Thoracic aorta (tissue), 2 donors: ENCODE data around the gene CFAP97D2. TPM values are rescaled to one million over a fixed set of nuclear protein-coding genes. Genes with fewer than 3 reads are reported as not detected.
A peak's percentile ranks its signal among the peaks of the same experiment; 100 is the strongest.

Source experiments
- ATAC-seq: fragments of 150-250 bp; one replicate; pipeline ENCODE4 v1.8.0; 2017; ENCODE audit warnings: low read depth; ENCODE audit not compliant: insufficient number of reproducible peaks, low FRiP score
- DNase-seq: peaks from one replicate; pipeline ENCODE4 v3.0.0-alpha.2; 2020; ENCODE audit warnings: low spot score
- H3K27ac ChIP-seq, 2 donors: fragments of 200-600 bp; sonication (generic); 1 replicate in 1 of 2; 2 replicates in 1 of 2; pipeline ENCODE4 v1.5.1; 2016; ENCODE audit warnings: mild to moderate bottlenecking in 2 of 2, moderate library complexity in 2 of 2
- H3K27me3 ChIP-seq: fragments of 200-600 bp; sonication (generic); replicated peaks from 2 replicates; pipeline ENCODE4 v1.6.0; 2016; ENCODE audit warnings: mild to moderate bottlenecking; ENCODE audit not compliant: insufficient read depth
- H3K36me3 ChIP-seq: fragments of 200-600 bp; sonication (generic); one replicate; pipeline ENCODE4 v1.5.1; 2016
- H3K4me1 ChIP-seq, 2 donors: fragments of 200-600 bp; sonication (generic); 1 replicate in 1 of 2; 2 replicates in 1 of 2; pipeline versions ENCODE4 v1.5.1 to v1.6.0; 2016; ENCODE audit warnings: low read depth in 2 of 2, mild to moderate bottlenecking in 1 of 2; ENCODE audit not compliant: control insufficient read depth in 1 of 2
- H3K4me3 ChIP-seq: fragments of 200-600 bp; sonication (generic); 2 replicates; pipeline ENCODE4 v1.5.1; 2016; ENCODE audit warnings: mild to moderate bottlenecking
- H3K9me3 ChIP-seq: fragments of 200-600 bp; sonication (generic); 2 replicates; pipeline ENCODE4 v1.5.1; 2016
- CTCF ChIP-seq: fragments of 200-600 bp; sonication (generic); IDR thresholded peaks from one replicate; pipeline ENCODE4 v1.5.1; 2019; ENCODE audit warnings: antibody characterized with exemption
- total RNA-seq, 2 donors: library from RNA; depleted of rRNA; stranded (reverse); fragments of >200 nt; gene quantifications; one replicate each; pipeline versions ENCODE4 v1.1.0 to v1.2.3, GENCODE V29; 2016

CFAP97D2 gene
- total RNA-seq, 2 donors from 2014 or later, result not detected

- ATAC-seq, result no peak
- H3K36me3 ChIP-seq, result no peaks in the 10 kb centered on the region
- no peak overlapping the region for H3K27ac ChIP-seq
- no peak for TF ChIP-seq CTCF
- no peaks in the 10 kb centered on the region for H3K4me1 ChIP-seq
- H3K27me3 ChIP-seq, result no peaks in the 10 kb centered on the region
- no peaks in the 10 kb centered on the region for H3K9me3 ChIP-seq
- DNase-seq, result no peak
- no peak overlapping the region for H3K4me3 ChIP-seq
Observed at GRCh38 chr13:114213980-114214379, 34.9 kb downstream of the CFAP97D2 start.

- Histone ChIP-seq H3K36me3 (no peaks in the 10 kb centered on the region), H3K27me3 (no peaks in the 10 kb centered on the region), H3K27ac (no peak overlapping the region), H3K9me3 (no peaks in the 10 kb centered on the region), H3K4me3 (no peak overlapping the region), H3K4me1 (peaks cover 0 to 13% of the 10 kb centered on the region in 2 donors)
- DNase-seq, result no peak
- ATAC-seq, result no peak
- TF ChIP-seq CTCF, result no peak
Observed at GRCh38 chr13:114219392-114219791, 40.3 kb downstream of the CFAP97D2 start.

GRCh38 chr13:114222461-114222968, 43.5 kb downstream of the CFAP97D2 start:
- peak; percentile 59 for ATAC-seq

GRCh38 chr13:114224201-114224600, 45.1 kb downstream of the CFAP97D2 start:
- Histone ChIP-seq H3K4me3 (no peak overlapping the region), H3K36me3 (no peaks in the 10 kb centered on the region), H3K4me1 (peaks cover 0 to 13% of the 10 kb centered on the region in 2 donors), H3K9me3 (no peaks in the 10 kb centered on the region), H3K27me3 (no peaks in the 10 kb centered on the region), H3K27ac (no peak overlapping the region)
- ATAC-seq, result no peak
- no peak for DNase-seq
- TF ChIP-seq CTCF, result no peak

More at GRCh38 chr13:114222461-114222968, 43.5 kb downstream of the CFAP97D2 start:
- Histone ChIP-seq H3K4me3 (peak overlapping the region; percentile 42), H3K9me3 (no peaks in the 10 kb centered on the region), H3K27me3 (no peaks in the 10 kb centered on the region), H3K36me3 (no peaks in the 10 kb centered on the region), H3K27ac (no peak overlapping the region), H3K4me1 (peaks cover 0 to 13% of the 10 kb centered on the region in 2 donors)
- TF ChIP-seq CTCF, result no peak
- DNase-seq, result no peak

GRCh38 chr13:114225610-114226009, 46.6 kb downstream of the CFAP97D2 start:
- DNase-seq (no peak), ATAC-seq (no peak)
- H3K27me3 ChIP-seq, result no peaks in the 10 kb centered on the region
- no peaks in the 10 kb centered on the region for H3K36me3 ChIP-seq
- TF ChIP-seq CTCF, result no peak
- H3K9me3 ChIP-seq, result no peaks in the 10 kb centered on the region
- H3K4me1 ChIP-seq, result peaks cover 0 to 13% of the 10 kb centered on the region in 2 donors
- no peak overlapping the region for H3K4me3 ChIP-seq
- no peak overlapping the region for H3K27ac ChIP-seq
